DMS153 (cell line): ENCODE data around the gene BCHE.

Experiments used
- DNase-seq: peaks from one replicate; lab custom pipeline; 2025; lab: John Stamatoyannopoulos, UW

BCHE gene

GRCh38 chr3:165749821-165750220 is 87.4 kb downstream of the BCHE start:
- DNase-seq = no peak

GRCh38 chr3:165749241-165749640 is 88.0 kb downstream of the BCHE start:
- DNase-seq = no peak

- DNase-seq = no peak
These were observed 89.1 kb downstream of the BCHE start for GRCh38 chr3:165748094-165748493.

- no peak for DNase-seq
These were observed 90.3 kb downstream of the BCHE start for GRCh38 chr3:165746874-165747273.

GRCh38 chr3:165744025-165744424 is 93.2 kb downstream of the BCHE start:
- DNase-seq = no peak

GRCh38 chr3:165742351-165742750 is 94.9 kb downstream of the BCHE start:
- no peak for DNase-seq

GRCh38 chr3:165729756-165730155 is 107.5 kb downstream of the BCHE start:
- no peak for DNase-seq

- DNase-seq = no peak
These were observed 108.3 kb downstream of the BCHE start for GRCh38 chr3:165728924-165729323.

- no peak for DNase-seq
These were observed 111.9 kb downstream of the BCHE start for GRCh38 chr3:165725296-165725695.
